Heart right ventricle (tissue), 16 donors: ENCODE measurements around the gene SUGCT. TPM values are rescaled to one million over a fixed set of nuclear protein-coding genes. Genes with fewer than 3 reads are reported as not detected.

ENCODE experiments used
- ATAC-seq, 8 donors: fragments of 200-7000 bp; cut with Tn5 transposase; one replicate each; pipeline ENCODE4 v1.9.1; 2020; ENCODE audit warnings: mild to moderate bottlenecking in 8 of 8, moderate library complexity in 8 of 8, moderate number of reproducible peaks in 1 of 8
- DNase-seq, 2 donors: peaks; one replicate each; pipeline ENCODE4 v3.0.0-alpha.2; 2020
- H3K27ac ChIP-seq, 10 donors: fragments of 200-600 bp; sonication (generic) in 2 of 10; one replicate each; pipeline versions ENCODE4 v1.5.0 to v1.8.0; 2020 to 2022; ENCODE audit warnings: mild to moderate bottlenecking in 3 of 10
- H3K27me3 ChIP-seq, 7 donors: fragments of 200-600 bp; one replicate each; pipeline ENCODE4 v1.8.0; 2021 to 2022; ENCODE audit warnings: mild to moderate bottlenecking in 2 of 7
- H3K36me3 ChIP-seq, 9 donors: fragments of 200-600 bp; sonication (generic) in 1 of 9; one replicate each; pipeline versions ENCODE4 v1.5.0 to v1.8.0; 2020 to 2022; ENCODE audit warnings: mild to moderate bottlenecking in 2 of 9
- H3K4me1 ChIP-seq, 9 donors: fragments of 200-600 bp; sonication (generic) in 1 of 9; one replicate each; pipeline versions ENCODE4 v1.5.0 to v1.8.0; 2020 to 2022; ENCODE audit warnings: mild to moderate bottlenecking in 4 of 9
- H3K4me3 ChIP-seq, 10 donors: fragments of 200-600 bp; sonication (generic) in 2 of 10; one replicate each; pipeline versions ENCODE4 v1.5.0 to v1.8.0; 2020 to 2022; ENCODE audit warnings: mild to moderate bottlenecking in 7 of 10, moderate library complexity in 2 of 10
- H3K9me3 ChIP-seq, 11 donors: fragments of 200-600 bp in 10 of 11; sonication (generic) in 2 of 11; one replicate each; pipeline versions ENCODE4 v1.5.0 to v1.8.0; 2013 to 2022; ENCODE audit warnings: mild to moderate bottlenecking in 2 of 11, control low read depth in 1 of 11, moderate library complexity in 1 of 11
- WGBS, 2 donors: extraction: QIAGEN DNeasy Blood & Tissue Kit; methylation state at CpG; one replicate each; pipeline ENCODE4 v1.1.7; 2013; ENCODE audit warnings: inconsistent platforms in 1 of 2; 5-methylcytosine and 5-hydroxymethylcytosine counted together
- intact Hi-C, 10 donors: fragments of 100-400 bp; cut with DNase I; formaldehyde crosslinking; loops; one replicate each; pipeline versions ENCODE4 v1.11.1 to v1.14.2; 2022
- polyA plus RNA-seq, 2 donors: library from polyadenylated mRNA; stranded (reverse); fragments of 200-250 nt; gene quantifications; one replicate each; pipeline ENCODE4 v1.2.3, GENCODE V29; 2013
- total RNA-seq, 10 donors: library from RNA; stranded (reverse); fragmentation: NEBNext Ultra II Directional in 3 of 10; extraction: Animal tissue kit (Norgen Biotek cat#: 25700) in 3 of 10; gene quantifications; one replicate each; pipeline versions ENCODE4 v1.2.1 to v1.2.4, GENCODE V29; 2021 to 2023
- TF ChIP-seq, protein P1 (sequence below), 9 donors: fragments of 200-600 bp; sonication (generic) in 2 of 9; IDR thresholded peaks; one replicate each; pipeline versions ENCODE4 v1.5.0 to v1.8.0; 2021 to 2022; ENCODE audit warnings: antibody characterized with exemption in 9 of 9, mild to moderate bottlenecking in 5 of 9, moderate library complexity in 1 of 9
- donor health status: Arrhythmogenic right ventricular cardiomyopathy.
- donor health status: ischemic (EF 13 %, LVEDD 7.1; RV severe dilation, severe dysfunction).
- donor health status: healthy with polysubstance abuse.
- donor health status: DM: no; HTN: yes; CAD: no.
- donor health status: DM: no; HTN: no; CAD: no.
- donor health status: ischemic (EF 25% LVEDD 6.9; RV normal size, moderate dysfunction).
- donor health status: ischemic (EF 25% LVEDD 5.7; RV mildly dilated, moderate dysfunction).
- donor health status: healthy.
- donor health status: DM: yes; HTN: yes; CAD: no.
- donor health status: Ischemic cardiomyopathy.
- donor health status: ischemic (EF 35%, LVEDD 5.7; RV mildly dilated, moderate dysfunction).
- donor health status: nonischemic (EF 11% LVEDD 7.7; RV severe dilation, severe dysfunction).
- donor health status: DM: yes; HTN: yes; CAD: no.
- donor health status: PGD.
- donor health status: ischemic (EF 29% LVEDD 5.4; RV normal size, mild dysfunction).
- donor health status: nonischemic (EF 23%, LVEDD 6.1; RV moderate dilation, normal function).

Gene SUGCT
- total and polyA plus RNA-seq, 12 donors: 1.2 to 8.1 (median 6.1) TPM

DNA sequence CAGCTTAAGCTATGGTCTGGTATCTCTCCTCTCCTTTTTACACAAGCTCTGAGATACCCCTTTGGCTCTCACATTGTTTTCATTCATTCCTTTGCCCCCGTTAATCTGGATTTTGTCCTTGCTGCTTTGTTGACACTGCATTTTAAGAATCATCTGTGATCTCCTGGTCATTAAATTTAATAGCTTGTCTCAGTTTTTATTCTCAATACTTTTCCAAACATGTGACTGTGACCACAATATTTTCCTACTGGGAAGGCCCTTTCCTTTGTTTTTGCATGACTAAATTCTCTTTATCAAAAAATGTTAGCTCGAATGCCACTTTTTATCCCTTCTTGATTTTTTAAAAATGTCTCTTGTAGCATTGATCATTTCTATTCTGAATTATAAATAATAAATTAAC is 171.2 kb downstream of the SUGCT start:
- DNase-seq (no peak), ATAC-seq (no peak)
- no peak overlapping the region for H3K4me3 ChIP-seq

DNA sequence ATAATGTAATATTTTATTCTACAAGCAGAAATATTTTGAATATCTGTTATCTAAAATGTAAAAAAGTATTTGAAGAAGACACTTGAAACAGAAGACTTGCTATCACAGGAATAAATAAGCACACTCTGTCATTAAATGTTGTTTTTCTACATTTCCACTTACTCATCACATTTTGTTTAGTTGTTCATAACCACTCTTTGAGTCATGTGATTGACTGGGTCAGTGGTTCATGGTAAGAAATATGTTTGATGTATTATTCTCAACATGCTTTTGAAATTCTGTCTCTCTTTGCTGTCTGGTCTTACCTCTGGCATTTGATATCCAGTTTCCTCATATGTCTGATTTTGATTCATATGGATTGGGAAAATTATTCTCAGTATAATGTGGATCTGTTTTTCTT is 171.8 kb downstream of the SUGCT start:
- intact Hi-C loops: no loop called here
- Histone ChIP-seq H3K9me3 (no peaks in the 10 kb centered on the region), H3K4me3 (no peak overlapping the region), H3K27ac (no peak overlapping the region), H3K36me3 (no peaks in the 10 kb centered on the region), H3K4me1 (no peaks in the 10 kb centered on the region), H3K27me3 (no peaks in the 10 kb centered on the region)
- DNase-seq (no peak), ATAC-seq (no peak)
- TF ChIP-seq, protein P1, sequence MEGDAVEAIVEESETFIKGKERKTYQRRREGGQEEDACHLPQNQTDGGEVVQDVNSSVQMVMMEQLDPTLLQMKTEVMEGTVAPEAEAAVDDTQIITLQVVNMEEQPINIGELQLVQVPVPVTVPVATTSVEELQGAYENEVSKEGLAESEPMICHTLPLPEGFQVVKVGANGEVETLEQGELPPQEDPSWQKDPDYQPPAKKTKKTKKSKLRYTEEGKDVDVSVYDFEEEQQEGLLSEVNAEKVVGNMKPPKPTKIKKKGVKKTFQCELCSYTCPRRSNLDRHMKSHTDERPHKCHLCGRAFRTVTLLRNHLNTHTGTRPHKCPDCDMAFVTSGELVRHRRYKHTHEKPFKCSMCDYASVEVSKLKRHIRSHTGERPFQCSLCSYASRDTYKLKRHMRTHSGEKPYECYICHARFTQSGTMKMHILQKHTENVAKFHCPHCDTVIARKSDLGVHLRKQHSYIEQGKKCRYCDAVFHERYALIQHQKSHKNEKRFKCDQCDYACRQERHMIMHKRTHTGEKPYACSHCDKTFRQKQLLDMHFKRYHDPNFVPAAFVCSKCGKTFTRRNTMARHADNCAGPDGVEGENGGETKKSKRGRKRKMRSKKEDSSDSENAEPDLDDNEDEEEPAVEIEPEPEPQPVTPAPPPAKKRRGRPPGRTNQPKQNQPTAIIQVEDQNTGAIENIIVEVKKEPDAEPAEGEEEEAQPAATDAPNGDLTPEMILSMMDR (IDR thresholded peaks at IDR 0.05): no peak

More for the DNA sequence above, 171.2 kb downstream of the SUGCT start:
- 72 to 87% methylated on average over 2 of the region's 2 CpGs for WGBS, 2 donors
- Histone ChIP-seq H3K27me3 (no peaks in the 10 kb centered on the region), H3K9me3 (no peaks in the 10 kb centered on the region), H3K36me3 (no peaks in the 10 kb centered on the region), H3K27ac (no peak overlapping the region), H3K4me1 (no peaks in the 10 kb centered on the region)
- intact Hi-C loops: no loop called here
- TF ChIP-seq, protein P1 (IDR thresholded peaks at IDR 0.05): no peak

GRCh38 chr7:40310258-40310657 is 175.5 kb downstream of the SUGCT start:
- 63 to 72% methylated on average over 4 of the region's 4 CpGs for WGBS, 2 donors
- TF ChIP-seq, protein P1 (IDR thresholded peaks at IDR 0.05): no peak
- Histone ChIP-seq H3K27ac (no peak overlapping the region), H3K9me3 (no peaks in the 10 kb centered on the region), H3K27me3 (no peaks in the 10 kb centered on the region), H3K4me1 (no peaks in the 10 kb centered on the region), H3K36me3 (no peaks in the 10 kb centered on the region), H3K4me3 (no peak overlapping the region)
- intact Hi-C loops: no loop called here
- no peak for DNase-seq
- no peak for ATAC-seq

GRCh38 chr7:40311307-40311706 is 176.5 kb downstream of the SUGCT start:
- ATAC-seq: no peak
- Histone ChIP-seq H3K36me3 (no peaks in the 10 kb centered on the region), H3K4me3 (no peak overlapping the region), H3K27ac (no peak overlapping the region), H3K4me1 (no peaks in the 10 kb centered on the region), H3K27me3 (no peaks in the 10 kb centered on the region), H3K9me3 (no peaks in the 10 kb centered on the region)
- intact Hi-C loops: no loop called here
- TF ChIP-seq, protein P1 (IDR thresholded peaks at IDR 0.05): no peak
- WGBS, 2 donors: 63 to 74% methylated on average over 3 of the region's 3 CpGs
- no peak for DNase-seq

GRCh38 chr7:40315277-40315676 is 180.5 kb downstream of the SUGCT start:
- no peak for ATAC-seq
- 87 to 97% methylated on average over 2 of the region's 2 CpGs for WGBS, 2 donors

More at GRCh38 chr7:40315277-40315676, 180.5 kb downstream of the SUGCT start:
- H3K36me3 ChIP-seq: no peaks in the 10 kb centered on the region
- H3K9me3 ChIP-seq: no peaks in the 10 kb centered on the region
- no peak for DNase-seq
- no peaks in the 10 kb centered on the region for H3K27me3 ChIP-seq
- intact Hi-C loops: no loop called here
- H3K4me3 ChIP-seq: no peak overlapping the region
- no peak overlapping the region for H3K27ac ChIP-seq
- H3K4me1 ChIP-seq: no peaks in the 10 kb centered on the region
- TF ChIP-seq, protein P1 (IDR thresholded peaks at IDR 0.05): no peak
